SK-N-SH (cell line): ENCODE measurements around the gene PRSS56.

ENCODE experiments used
- CTCF ChIP-seq: fragments of 200-600 bp; sonication (generic); IDR thresholded peaks from 2 replicates; pipeline ENCODE4 v1.6.1; 2017; ENCODE audit warnings: antibody characterized with exemption, mild to moderate bottlenecking, moderate library complexity
- GABPA ChIP-seq: IDR thresholded peaks from 2 replicates; pipeline ENCODE4 v1.4.0; 2012; ENCODE audit warnings: low read depth, mild to moderate bottlenecking
- JUND ChIP-seq: IDR thresholded peaks from 2 replicates; pipeline ENCODE4 v1.4.0; 2012
- POLR2AphosphoS5 ChIP-seq: IDR thresholded peaks from 2 replicates; pipeline ENCODE4 v1.6.1; 2012; ENCODE audit warnings: low read depth, low read length
- RAD21 ChIP-seq: IDR thresholded peaks from 2 replicates; pipeline ENCODE4 v1.6.1; 2012; ENCODE audit warnings: mild to moderate bottlenecking, low read length
- REST ChIP-seq: IDR thresholded peaks from 2 replicates; pipeline ENCODE4 v1.6.1; 2012; ENCODE audit warnings: mild to moderate bottlenecking, low read depth, low read length, moderate library complexity
- RFX5 ChIP-seq: IDR thresholded peaks from 2 replicates; pipeline ENCODE4 v1.6.1; 2012; ENCODE audit warnings: mild to moderate bottlenecking, improper control_type of control experiment, low read length
- TAF1 ChIP-seq: IDR thresholded peaks from 2 replicates; pipeline ENCODE4 v1.6.1; 2012; ENCODE audit warnings: low read depth, mild to moderate bottlenecking, low read length, moderate library complexity, borderline replicate concordance
- YY1 ChIP-seq: IDR thresholded peaks from 2 replicates; pipeline ENCODE4 v1.4.0; 2012; ENCODE audit warnings: low read depth, mild to moderate bottlenecking
- TF ChIP-seq, protein P1 (sequence below): IDR thresholded peaks from 2 replicates; pipeline ENCODE4 v1.4.0; 2012; ENCODE audit warnings: low read depth, borderline replicate concordance
- TF ChIP-seq, protein P2 (sequence below): fragments of 150-350 bp; IDR thresholded peaks from 2 replicates; pipeline ENCODE4 v1.6.1; 2016; ENCODE audit warnings: mild to moderate bottlenecking, low read depth, low read length
- TF ChIP-seq, protein P3 (sequence below): fragments of 150-350 bp; IDR thresholded peaks from 2 replicates; pipeline ENCODE4 v1.6.1; 2017; ENCODE audit warnings: antibody characterized with exemption, low read length, low read depth, borderline replicate concordance

- TF ChIP-seq CTCF (no peak), YY1 (no peak), POLR2AphosphoS5 (no peak), TAF1 (no peak), REST (no peak), JUND (no peak), RFX5 (no peak), RAD21 (no peak), GABPA (no peak)
- TF ChIP-seq, protein P1, sequence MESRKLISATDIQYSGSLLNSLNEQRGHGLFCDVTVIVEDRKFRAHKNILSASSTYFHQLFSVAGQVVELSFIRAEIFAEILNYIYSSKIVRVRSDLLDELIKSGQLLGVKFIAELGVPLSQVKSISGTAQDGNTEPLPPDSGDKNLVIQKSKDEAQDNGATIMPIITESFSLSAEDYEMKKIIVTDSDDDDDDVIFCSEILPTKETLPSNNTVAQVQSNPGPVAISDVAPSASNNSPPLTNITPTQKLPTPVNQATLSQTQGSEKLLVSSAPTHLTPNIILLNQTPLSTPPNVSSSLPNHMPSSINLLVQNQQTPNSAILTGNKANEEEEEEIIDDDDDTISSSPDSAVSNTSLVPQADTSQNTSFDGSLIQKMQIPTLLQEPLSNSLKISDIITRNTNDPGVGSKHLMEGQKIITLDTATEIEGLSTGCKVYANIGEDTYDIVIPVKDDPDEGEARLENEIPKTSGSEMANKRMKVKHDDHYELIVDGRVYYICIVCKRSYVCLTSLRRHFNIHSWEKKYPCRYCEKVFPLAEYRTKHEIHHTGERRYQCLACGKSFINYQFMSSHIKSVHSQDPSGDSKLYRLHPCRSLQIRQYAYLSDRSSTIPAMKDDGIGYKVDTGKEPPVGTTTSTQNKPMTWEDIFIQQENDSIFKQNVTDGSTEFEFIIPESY: no peak
- TF ChIP-seq, protein P2, sequence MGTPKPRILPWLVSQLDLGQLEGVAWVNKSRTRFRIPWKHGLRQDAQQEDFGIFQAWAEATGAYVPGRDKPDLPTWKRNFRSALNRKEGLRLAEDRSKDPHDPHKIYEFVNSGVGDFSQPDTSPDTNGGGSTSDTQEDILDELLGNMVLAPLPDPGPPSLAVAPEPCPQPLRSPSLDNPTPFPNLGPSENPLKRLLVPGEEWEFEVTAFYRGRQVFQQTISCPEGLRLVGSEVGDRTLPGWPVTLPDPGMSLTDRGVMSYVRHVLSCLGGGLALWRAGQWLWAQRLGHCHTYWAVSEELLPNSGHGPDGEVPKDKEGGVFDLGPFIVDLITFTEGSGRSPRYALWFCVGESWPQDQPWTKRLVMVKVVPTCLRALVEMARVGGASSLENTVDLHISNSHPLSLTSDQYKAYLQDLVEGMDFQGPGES: no peak
- TF ChIP-seq, protein P3, sequence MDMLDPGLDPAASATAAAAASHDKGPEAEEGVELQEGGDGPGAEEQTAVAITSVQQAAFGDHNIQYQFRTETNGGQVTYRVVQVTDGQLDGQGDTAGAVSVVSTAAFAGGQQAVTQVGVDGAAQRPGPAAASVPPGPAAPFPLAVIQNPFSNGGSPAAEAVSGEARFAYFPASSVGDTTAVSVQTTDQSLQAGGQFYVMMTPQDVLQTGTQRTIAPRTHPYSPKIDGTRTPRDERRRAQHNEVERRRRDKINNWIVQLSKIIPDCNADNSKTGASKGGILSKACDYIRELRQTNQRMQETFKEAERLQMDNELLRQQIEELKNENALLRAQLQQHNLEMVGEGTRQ: no peak
These were observed 6.8 kb upstream of the PRSS56 start for GRCh38 chr2:232513353-232513752.
